Measurements from ENCODE around the gene SMAD2.

- TF ChIP-seq POLR2A (IDR thresholded peaks at IDR 0.05; ENCODE audit: control extremely low read depth in 1 of 2, low read depth in 2 of 2, low read length in 2 of 2) (no peak), EZH2 (IDR thresholded peaks at IDR 0.05; ENCODE audit: low read depth, low read length, severe bottlenecking) (no peak), RAD21 (IDR thresholded peaks at IDR 0.05 in 1 of 2, conservative IDR thresholded peaks at IDR 0.05 in 1 of 2; ENCODE audit: low read depth in 2 of 2, low read length in 2 of 2) (no peak), CTCF (IDR thresholded peaks at IDR 0.05; ENCODE audit: control extremely low read depth in 1 of 3, insufficient read depth in 1 of 3, low read depth in 1 of 3, low read length in 3 of 3) (no peak), NRF1 (IDR thresholded peaks at IDR 0.05; ENCODE audit: low read depth, low read length) (no peak), POLR2AphosphoS5 (IDR thresholded peaks at IDR 0.05; ENCODE audit: low read depth, low read length) (no peak), ZNF274 (IDR thresholded peaks at IDR 0.05; ENCODE audit: borderline replicate concordance, extremely low read depth, low read length) (no peak), ATF2 (IDR thresholded peaks at IDR 0.05; ENCODE audit: low read length) (no peak), EP300 (IDR thresholded peaks at IDR 0.05; ENCODE audit: borderline replicate concordance in 1 of 2, low read depth in 2 of 2, low read length in 2 of 2) (no peak), CEBPB (IDR thresholded peaks at IDR 0.05; ENCODE audit: low read depth, low read length) (no peak), TAF1 (IDR thresholded peaks at IDR 0.05; ENCODE audit: low read depth, low read length) (no peak), SIX5 (IDR thresholded peaks at IDR 0.05; ENCODE audit: low read depth, low read length) (no peak), CREB1 (IDR thresholded peaks at IDR 0.05) (no peak), SRF (IDR thresholded peaks at IDR 0.05; ENCODE audit: low read depth, low read length) (no peak)
Measured at GRCh38 chr18:47912794-47913585, 17.5 kb downstream of the SMAD2 start.
